Activated CD8-positive, alpha-beta memory T cell treated with anti-CD3 and anti-CD28 coated beads, Interleukin-2, amount 50 U/mL, for 48 hours (primary cell): ENCODE results near the gene PTPRK.

ENCODE experiments used
- DNase-seq: peaks from one replicate; pipeline ENCODE4 v3.0.0-alpha.2; 2020

The PTPRK gene

GRCh38 chr6:128280066-128280465 is 240.3 kb downstream of the PTPRK start:
- DNase-seq: no peak

GRCh38 chr6:128278836-128279235 is 241.6 kb downstream of the PTPRK start:
- no peak for DNase-seq

GRCh38 chr6:128277379-128277778 is 243.0 kb downstream of the PTPRK start:
- no peak for DNase-seq

GRCh38 chr6:128276311-128276710 is 244.1 kb downstream of the PTPRK start:
- no peak for DNase-seq

- DNase-seq: no peak
Measured at GRCh38 chr6:128275681-128276080, 244.7 kb downstream of the PTPRK start.

- DNase-seq: no peak
Measured at GRCh38 chr6:128275030-128275429, 245.4 kb downstream of the PTPRK start.

- no peak for DNase-seq
Measured at GRCh38 chr6:128271527-128271926, 248.9 kb downstream of the PTPRK start.

- DNase-seq: no peak
Measured at GRCh38 chr6:128271011-128271410, 249.4 kb downstream of the PTPRK start.

GRCh38 chr6:128266946-128267345 is 253.5 kb downstream of the PTPRK start:
- no peak for DNase-seq

- DNase-seq: no peak
Measured at GRCh38 chr6:128265706-128266105, 254.7 kb downstream of the PTPRK start.

GRCh38 chr6:128259730-128260685 is 260.4 kb downstream of the PTPRK start:
- DNase-seq: no peak

GRCh38 chr6:128259029-128259724 is 261.2 kb downstream of the PTPRK start:
- DNase-seq: no peak

GRCh38 chr6:128256095-128256494 is 264.3 kb downstream of the PTPRK start:
- no peak for DNase-seq

- DNase-seq: peak; percentile 58
Measured at GRCh38 chr6:128252341-128253176, 267.8 kb downstream of the PTPRK start.

- no peak for DNase-seq
Measured at GRCh38 chr6:128251445-128252340, 268.7 kb downstream of the PTPRK start.

GRCh38 chr6:128250370-128251070 is 269.9 kb downstream of the PTPRK start:
- DNase-seq: no peak

- no peak for DNase-seq
Measured at GRCh38 chr6:128249429-128249828, 271.0 kb downstream of the PTPRK start.

GRCh38 chr6:128246472-128247260 is 273.7 kb downstream of the PTPRK start:
- no peak for DNase-seq

- no peak for DNase-seq
Measured at GRCh38 chr6:128244751-128245405, 275.5 kb downstream of the PTPRK start.
